Activated T-helper 17 cell treated with anti-CD3 and anti-CD28 coated beads, Interleukin-2, amount 50 U/mL, for 72 hours (primary cell): ENCODE results near the gene CENPP. TPM values are rescaled to one million over a fixed set of nuclear protein-coding genes. Genes with fewer than 3 reads are reported as not detected.
A peak's percentile ranks its signal among the peaks of the same experiment; 100 is the strongest.

Source experiments
- ATAC-seq: fragments of 150-1000 bp; cut with Tn5 transposase; replicated peaks from 2 replicates; pipeline ENCODE4 v1.10.0; 2021; ENCODE audit warnings: mild to moderate bottlenecking, moderate library complexity
- H3K27ac Mint-ChIP-seq: one replicate; pipeline ENCODE4 v1.8.0; 2022; ENCODE audit warnings: mixed read lengths
- H3K27me3 Mint-ChIP-seq: one replicate; pipeline ENCODE4 v1.8.0; 2022; ENCODE audit warnings: mixed read lengths
- H3K36me3 Mint-ChIP-seq: one replicate; pipeline ENCODE4 v1.8.0; 2022; ENCODE audit warnings: low read depth, mild to moderate bottlenecking, mixed read lengths
- H3K4me1 Mint-ChIP-seq: one replicate; pipeline ENCODE4 v1.8.0; 2022; ENCODE audit warnings: mixed read lengths
- H3K4me3 Mint-ChIP-seq: one replicate; pipeline ENCODE4 v1.8.0; 2022; ENCODE audit warnings: mild to moderate bottlenecking, mixed read lengths
- H3K9me3 Mint-ChIP-seq: one replicate; pipeline ENCODE4 v1.8.0; 2022; ENCODE audit warnings: mixed read lengths
- total RNA-seq, 2 donors: library from RNA; stranded (reverse); gene quantifications; one replicate each; pipeline ENCODE4 v1.2.3, GENCODE V29; 2022

The CENPP gene
- total RNA-seq, 2 donors from 2014 or later: 19.3 to 31.5 TPM

DNA sequence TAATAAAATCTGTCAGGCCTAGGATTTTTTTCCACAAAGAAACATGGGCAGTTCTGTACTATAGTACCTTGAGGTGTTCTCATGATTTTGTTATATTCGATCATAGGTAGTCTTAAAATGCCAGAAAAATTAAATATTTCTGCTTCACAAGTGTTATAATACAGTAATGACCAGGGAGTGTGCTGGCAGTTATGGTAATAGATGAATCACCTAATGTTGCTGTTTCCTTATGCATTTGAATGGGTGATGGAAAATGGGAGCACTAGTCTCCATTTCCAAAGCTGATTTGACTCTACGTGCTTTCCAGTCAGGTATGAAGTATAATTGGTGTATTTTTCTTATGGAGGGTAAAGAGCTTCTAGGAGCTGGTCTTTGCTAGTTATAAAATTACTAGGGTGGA, 54.9 kb downstream of the CENPP start:
- H3K36me3 Mint-ChIP-seq: no peaks in the 10 kb centered on the region

DNA sequence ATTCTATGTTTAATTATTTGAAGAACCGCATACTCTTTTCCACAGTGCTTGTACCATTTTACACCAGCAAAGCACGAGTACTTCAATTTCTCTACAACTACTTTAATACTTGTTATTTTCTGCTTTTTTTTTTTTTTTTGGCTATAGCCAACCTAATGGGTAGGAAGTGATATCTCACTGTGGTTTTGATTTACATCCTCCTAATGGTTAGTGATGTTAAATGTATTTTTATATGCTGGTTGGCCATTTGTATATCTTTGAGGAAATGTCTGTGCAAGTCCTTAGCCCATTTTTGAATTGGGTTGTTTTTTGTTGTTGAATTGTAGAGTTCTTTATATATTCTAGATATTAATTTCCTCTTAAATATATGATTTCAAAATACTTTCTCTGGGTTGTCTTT, 56.0 kb downstream of the CENPP start:
- Mint-ChIP-seq H3K4me1 (peaks cover 6% of the 10 kb centered on the region), H3K36me3 (no peaks in the 10 kb centered on the region), H3K27ac (no peak overlapping the region), H3K27me3 (no peaks in the 10 kb centered on the region), H3K9me3 (no peaks in the 10 kb centered on the region), H3K4me3 (no peak overlapping the region)
- no peak for ATAC-seq

More for the DNA sequence above, 54.9 kb downstream of the CENPP start:
- Mint-ChIP-seq H3K27me3 (no peaks in the 10 kb centered on the region), H3K27ac (no peak overlapping the region), H3K4me1 (peaks cover 6% of the 10 kb centered on the region), H3K4me3 (no peak overlapping the region), H3K9me3 (no peaks in the 10 kb centered on the region)
- ATAC-seq: no peak

DNA sequence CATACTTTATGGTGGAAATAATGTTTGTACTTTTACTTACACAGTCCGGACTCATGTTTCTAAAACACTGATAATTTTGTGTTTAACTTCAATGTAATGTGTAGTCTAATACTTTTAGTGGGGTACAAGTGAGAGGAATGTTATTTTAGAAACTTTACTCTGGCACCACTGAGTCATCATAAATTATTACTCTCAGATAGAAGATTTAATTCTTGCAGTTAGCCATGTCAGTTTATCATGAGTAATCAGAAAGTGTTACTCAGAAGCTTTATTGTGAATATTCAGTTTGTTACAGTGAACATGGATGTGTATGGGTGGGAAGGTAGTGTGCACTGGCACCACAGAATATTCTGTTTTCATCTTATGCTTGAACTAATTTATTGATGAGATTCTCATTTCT, 58.6 kb downstream of the CENPP start:
- H3K4me3 Mint-ChIP-seq: no peak overlapping the region
- H3K27ac Mint-ChIP-seq: no peak overlapping the region
- no peaks in the 10 kb centered on the region for H3K9me3 Mint-ChIP-seq
- no peak for ATAC-seq
- H3K27me3 Mint-ChIP-seq: no peaks in the 10 kb centered on the region
- H3K36me3 Mint-ChIP-seq: no peaks in the 10 kb centered on the region
- peaks cover 3% of the 10 kb centered on the region for H3K4me1 Mint-ChIP-seq

DNA sequence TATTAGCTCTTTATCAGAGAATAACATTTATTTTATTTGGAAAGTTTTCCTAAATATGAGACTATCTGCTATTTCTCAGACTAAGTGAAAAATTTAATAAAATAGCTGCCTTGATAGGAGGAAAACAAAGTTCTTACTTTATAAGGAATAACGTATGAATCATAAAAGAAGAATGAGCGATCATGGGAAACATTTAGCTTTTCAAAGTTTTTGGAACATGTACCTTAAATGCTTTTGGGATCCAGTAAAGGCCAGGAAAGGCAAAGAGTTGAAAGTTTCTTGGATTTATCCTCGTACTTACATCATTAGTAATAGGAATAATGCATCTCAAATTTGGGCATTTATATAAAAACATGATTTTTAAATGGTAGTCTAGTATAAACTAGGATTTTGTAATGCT, 59.2 kb downstream of the CENPP start:
- Mint-ChIP-seq H3K27me3 (no peaks in the 10 kb centered on the region), H3K36me3 (no peaks in the 10 kb centered on the region), H3K4me3 (no peak overlapping the region), H3K9me3 (no peaks in the 10 kb centered on the region), H3K4me1 (no peaks in the 10 kb centered on the region), H3K27ac (no peak overlapping the region)
- no peak for ATAC-seq

DNA sequence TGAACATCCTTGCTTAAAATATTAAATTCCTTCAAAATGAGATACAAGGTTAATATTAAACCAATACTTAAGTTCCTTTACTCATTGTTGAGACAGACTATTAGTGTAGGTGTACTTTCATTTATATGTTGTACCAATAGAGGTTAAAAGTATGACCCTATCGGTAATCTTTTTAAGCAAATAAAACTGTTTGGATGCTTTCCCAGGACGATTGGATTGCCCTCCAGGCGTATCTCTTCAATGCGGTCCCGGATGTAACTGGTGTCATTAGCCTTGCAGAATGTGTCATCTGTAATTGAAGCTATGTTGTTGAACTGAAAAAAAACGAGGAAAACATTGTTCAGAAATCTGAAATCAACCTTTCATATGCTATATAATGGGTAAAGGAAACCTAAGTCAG, 59.7 kb downstream of the CENPP start:
- Mint-ChIP-seq H3K27ac (no peak overlapping the region), H3K4me1 (no peaks in the 10 kb centered on the region), H3K4me3 (no peak overlapping the region), H3K36me3 (no peaks in the 10 kb centered on the region), H3K9me3 (no peaks in the 10 kb centered on the region), H3K27me3 (no peaks in the 10 kb centered on the region)
- no peak for ATAC-seq

DNA sequence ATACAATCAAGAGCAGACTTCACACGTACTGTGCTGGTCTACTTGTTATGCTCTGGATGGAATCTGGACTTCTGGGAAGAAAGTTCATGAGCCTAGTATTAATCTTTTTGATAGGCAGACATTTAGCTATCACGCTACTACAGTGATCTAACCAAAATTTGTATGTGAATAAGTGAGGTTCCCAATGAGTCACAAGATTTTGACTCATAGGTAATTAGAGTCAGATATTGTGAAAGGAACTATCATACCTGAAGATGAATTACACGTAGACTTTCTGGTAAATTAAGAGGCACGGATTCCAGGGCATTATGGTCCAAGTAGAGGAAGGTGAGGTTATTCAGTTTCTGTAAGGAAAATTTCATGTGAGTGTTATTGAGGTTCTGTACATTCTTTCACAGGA, 60.2 kb downstream of the CENPP start:
- H3K27me3 Mint-ChIP-seq: no peaks in the 10 kb centered on the region
- H3K9me3 Mint-ChIP-seq: no peaks in the 10 kb centered on the region
- no peaks in the 10 kb centered on the region for H3K4me1 Mint-ChIP-seq
- no peak overlapping the region for H3K27ac Mint-ChIP-seq
- H3K36me3 Mint-ChIP-seq: no peaks in the 10 kb centered on the region
- no peak for ATAC-seq
- no peak overlapping the region for H3K4me3 Mint-ChIP-seq

DNA sequence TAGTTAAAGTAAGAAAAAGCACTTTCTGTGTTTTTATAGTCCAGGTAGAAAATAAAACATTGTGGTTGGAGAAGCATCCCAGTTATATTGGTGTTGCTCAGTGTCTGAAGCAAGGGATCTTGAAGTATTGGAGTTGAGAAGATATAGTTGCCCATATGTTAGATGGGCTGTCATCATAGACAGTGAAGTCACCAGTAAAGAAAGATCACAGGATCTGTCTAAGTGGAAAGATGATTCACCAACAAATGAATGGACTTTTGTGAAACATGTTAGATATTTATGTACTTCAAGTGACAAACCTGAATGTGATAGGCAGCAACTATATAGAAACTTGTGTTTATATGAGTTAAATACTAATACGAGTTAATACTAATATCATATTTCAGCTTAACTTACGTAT, 66.9 kb downstream of the CENPP start:
- Mint-ChIP-seq H3K9me3 (no peaks in the 10 kb centered on the region), H3K36me3 (no peaks in the 10 kb centered on the region), H3K4me1 (no peaks in the 10 kb centered on the region), H3K27ac (no peak overlapping the region), H3K4me3 (no peak overlapping the region), H3K27me3 (no peaks in the 10 kb centered on the region)
- no peak for ATAC-seq

DNA sequence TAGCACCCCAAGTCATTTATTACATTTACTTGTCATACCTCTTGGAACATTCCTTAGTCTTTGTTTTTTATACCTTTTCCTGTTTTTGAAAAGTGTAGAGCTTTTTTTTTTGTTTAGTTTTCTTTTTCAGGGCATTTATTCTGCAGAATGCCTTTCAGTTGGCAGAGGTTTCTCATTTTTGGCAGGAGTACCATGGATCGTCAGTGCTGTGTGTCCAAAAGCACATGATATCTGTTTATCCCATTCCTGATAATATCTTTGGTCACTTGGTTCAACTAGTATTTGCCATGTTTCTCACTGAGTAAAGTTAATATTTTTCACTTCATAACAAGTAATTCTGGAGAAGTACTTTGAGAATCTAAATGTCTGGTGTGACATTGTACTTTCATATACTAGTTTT, 67.9 kb downstream of the CENPP start:
- Mint-ChIP-seq H3K27me3 (no peaks in the 10 kb centered on the region), H3K9me3 (no peaks in the 10 kb centered on the region), H3K4me1 (no peaks in the 10 kb centered on the region), H3K36me3 (no peaks in the 10 kb centered on the region), H3K4me3 (no peak overlapping the region), H3K27ac (no peak overlapping the region)
- no peak for ATAC-seq

DNA sequence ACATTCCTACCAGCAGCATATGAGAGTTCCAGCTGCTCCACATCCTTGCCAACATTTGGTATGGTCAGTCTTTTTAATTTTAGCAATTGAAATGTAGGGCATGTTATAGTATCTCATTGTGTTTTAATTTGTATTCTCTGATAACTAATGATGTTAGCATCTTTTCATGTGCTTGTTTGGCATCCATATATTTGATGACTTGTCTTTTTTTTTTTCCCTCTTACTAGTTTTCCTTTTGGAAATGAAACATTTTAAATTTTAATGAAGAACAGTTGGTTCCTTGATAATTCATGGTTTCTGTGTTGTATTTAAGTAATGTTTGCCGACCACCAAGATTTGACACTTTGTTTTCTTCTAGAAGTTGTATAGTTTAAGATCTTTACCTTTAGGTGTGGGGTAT, 69.9 kb downstream of the CENPP start:
- Mint-ChIP-seq H3K36me3 (no peaks in the 10 kb centered on the region), H3K27ac (no peak overlapping the region), H3K4me1 (no peaks in the 10 kb centered on the region), H3K9me3 (no peaks in the 10 kb centered on the region), H3K4me3 (no peak overlapping the region), H3K27me3 (no peaks in the 10 kb centered on the region)
- ATAC-seq: no peak

DNA sequence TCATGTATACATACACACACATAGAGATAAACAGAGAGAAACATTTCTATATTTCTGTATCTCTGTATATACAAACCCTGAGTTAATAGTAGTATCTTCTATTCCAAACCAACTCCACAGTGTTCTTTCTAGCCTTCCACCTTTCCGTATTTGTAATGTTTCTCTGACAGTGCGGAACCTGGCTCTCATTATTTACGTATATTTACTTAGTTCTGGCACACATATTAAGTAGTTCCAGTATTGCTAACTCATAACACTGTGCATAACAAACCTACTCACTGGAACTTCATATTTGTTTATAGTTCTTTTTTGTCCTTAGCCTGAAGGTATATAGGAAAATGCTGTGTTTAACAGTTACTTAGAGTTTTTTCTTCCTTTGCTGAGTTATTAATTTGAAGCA, 72.1 kb downstream of the CENPP start:
- Mint-ChIP-seq H3K36me3 (no peaks in the 10 kb centered on the region), H3K4me3 (no peak overlapping the region), H3K27me3 (no peaks in the 10 kb centered on the region), H3K9me3 (no peaks in the 10 kb centered on the region), H3K4me1 (peaks cover 5% of the 10 kb centered on the region), H3K27ac (no peak overlapping the region)
- no peak for ATAC-seq

DNA sequence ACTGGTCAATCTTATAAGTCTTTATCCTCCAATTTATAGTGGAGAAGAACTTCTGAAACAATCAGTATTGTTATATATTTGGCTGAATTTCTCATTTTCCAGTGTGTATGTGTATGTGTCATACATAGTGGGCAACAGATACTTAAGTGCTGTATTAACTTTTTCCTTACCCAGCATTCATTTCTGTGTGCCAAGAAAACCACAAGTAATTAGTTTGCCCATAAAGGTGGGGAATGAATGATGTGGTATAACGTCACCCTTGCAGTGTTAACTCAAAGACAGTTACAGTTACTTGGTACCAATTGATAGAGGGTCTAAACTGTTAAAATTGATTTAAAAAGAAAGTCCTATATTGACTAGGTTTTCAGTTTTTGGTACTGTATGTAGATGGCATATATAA, 76.6 kb downstream of the CENPP start:
- H3K4me3 Mint-ChIP-seq: no peak overlapping the region
- no peaks in the 10 kb centered on the region for H3K27me3 Mint-ChIP-seq
- H3K36me3 Mint-ChIP-seq: no peaks in the 10 kb centered on the region
- ATAC-seq: peak; percentile 59
- H3K4me1 Mint-ChIP-seq: peaks cover 15% of the 10 kb centered on the region
- no peaks in the 10 kb centered on the region for H3K9me3 Mint-ChIP-seq
- no peak overlapping the region for H3K27ac Mint-ChIP-seq

DNA sequence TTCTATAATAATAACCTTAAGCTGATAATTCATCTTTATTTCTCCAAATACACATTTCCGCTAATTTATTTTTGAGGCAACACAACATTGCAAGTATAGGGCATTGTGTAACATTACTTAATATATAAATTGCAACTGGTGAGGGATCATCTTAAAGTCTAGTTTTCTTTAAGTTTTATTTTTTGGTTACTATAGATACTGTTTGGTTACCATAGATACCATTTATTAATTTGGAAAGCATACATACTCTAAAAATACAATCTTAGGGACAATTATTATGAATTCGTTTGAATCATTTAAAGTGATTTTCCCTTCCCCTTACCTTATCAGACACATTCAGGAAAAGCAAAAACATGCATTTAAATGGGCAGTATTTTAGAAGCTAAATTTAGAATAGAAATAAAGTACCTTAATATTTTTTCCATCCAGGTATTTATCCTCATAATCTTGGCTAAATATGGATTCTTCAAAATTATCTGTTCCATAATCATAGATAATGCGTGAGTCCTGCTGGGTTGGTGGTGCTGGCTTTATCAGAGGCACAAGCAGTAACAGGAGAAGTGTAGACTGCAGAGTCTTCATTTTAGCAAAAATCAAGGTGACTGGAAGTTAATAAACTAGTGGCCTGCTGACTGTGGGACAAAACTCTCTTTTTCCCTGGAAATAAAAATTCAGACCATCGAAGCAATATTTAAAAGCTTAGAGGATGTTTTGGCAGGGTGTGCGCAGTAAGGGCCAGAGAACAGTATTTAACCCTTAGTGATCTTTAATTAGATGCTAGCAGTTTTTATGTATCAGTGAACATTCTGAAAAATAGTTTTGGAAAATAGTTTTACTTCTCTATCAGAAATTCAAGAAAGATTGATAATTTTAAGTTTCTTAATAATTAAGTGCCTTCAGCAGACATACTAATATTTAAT, 77.3 kb downstream of the CENPP start:
- Mint-ChIP-seq H3K27me3 (no peaks in the 10 kb centered on the region), H3K9me3 (no peaks in the 10 kb centered on the region), H3K4me3 (no peak overlapping the region), H3K36me3 (no peaks in the 10 kb centered on the region), H3K27ac (no peak overlapping the region), H3K4me1 (peaks cover 15% of the 10 kb centered on the region)
- no peak for ATAC-seq

DNA sequence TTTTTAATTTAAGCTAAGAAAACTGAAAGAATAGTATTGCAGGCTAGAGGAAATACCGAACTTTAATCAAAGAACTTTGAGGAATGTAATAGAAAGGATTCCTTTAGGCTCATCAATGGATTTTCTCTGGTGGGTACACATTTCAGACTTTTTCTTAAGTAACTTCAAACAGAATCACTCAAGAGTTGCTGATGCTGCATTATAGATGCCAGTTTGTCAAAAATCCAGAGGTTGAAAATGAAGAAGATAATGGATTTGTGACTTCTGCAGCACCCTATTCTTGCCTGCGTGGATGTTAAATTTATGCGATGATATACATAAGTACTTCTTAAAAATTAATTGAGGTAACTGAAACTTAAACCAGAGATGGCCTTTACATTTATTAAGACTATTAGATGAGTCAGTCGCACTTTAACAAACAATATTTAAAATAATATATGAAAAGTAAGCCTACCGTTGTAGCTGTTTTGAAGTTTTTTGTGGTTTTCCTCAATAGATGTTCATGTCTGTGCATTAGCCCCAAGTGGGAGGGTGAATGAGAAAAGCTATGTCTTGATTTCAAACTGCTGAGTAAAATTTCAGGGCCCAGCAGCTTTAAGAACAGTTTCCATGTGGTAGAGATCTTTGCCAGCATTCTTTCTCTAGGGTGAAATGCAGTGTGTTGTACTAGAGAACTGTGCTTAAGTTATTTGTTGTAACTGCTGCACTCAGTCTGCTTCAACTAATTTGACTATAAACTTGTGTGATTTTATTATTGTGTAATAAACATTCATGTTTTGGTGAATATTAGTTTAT, 78.5 kb downstream of the CENPP start, which contains the start of gene OGN:
Gene OGN (minus strand): TSS at position 537 of the 795 bp plus-strand sequence. CDS start 1,171 bp downstream, outside the sequence.
- Mint-ChIP-seq H3K4me3 (no peak within 1 kb of the TSS), H3K27ac (no peak within 1 kb of the TSS), H3K27me3 (no peaks in the 10 kb centered on the region), H3K4me1 (peaks cover 15% of the 10 kb centered on the region), H3K9me3 (no peaks in the 10 kb centered on the region), H3K36me3 (no peaks in the 10 kb centered on the region)
- no peak for ATAC-seq

DNA sequence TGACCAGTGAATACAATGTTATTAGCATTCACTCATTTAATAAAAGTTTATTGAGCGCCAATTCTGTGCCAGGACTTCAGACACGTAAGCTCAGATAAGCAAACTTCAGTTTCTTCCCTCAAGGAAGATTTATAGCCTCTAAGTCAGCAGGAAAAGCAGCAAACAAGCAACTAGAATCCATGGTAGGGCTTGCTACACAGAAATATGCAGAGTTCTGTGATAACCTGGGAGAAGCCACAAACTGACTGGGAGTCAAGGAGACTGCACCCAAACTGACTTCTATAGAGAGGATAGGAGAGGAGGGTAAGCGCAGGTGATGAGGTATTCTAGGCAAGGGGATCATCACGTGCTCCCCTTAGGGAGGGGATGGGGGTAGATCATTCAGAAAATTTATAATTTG, 80.1 kb downstream of the CENPP start:
- no peak for ATAC-seq
- H3K27me3 Mint-ChIP-seq: no peaks in the 10 kb centered on the region
- no peaks in the 10 kb centered on the region for H3K9me3 Mint-ChIP-seq
- peaks cover 15% of the 10 kb centered on the region for H3K4me1 Mint-ChIP-seq
- peak overlapping the region; percentile 48 for H3K4me3 Mint-ChIP-seq
- no peaks in the 10 kb centered on the region for H3K36me3 Mint-ChIP-seq
- peak overlapping the region; percentile 16 for H3K27ac Mint-ChIP-seq

DNA sequence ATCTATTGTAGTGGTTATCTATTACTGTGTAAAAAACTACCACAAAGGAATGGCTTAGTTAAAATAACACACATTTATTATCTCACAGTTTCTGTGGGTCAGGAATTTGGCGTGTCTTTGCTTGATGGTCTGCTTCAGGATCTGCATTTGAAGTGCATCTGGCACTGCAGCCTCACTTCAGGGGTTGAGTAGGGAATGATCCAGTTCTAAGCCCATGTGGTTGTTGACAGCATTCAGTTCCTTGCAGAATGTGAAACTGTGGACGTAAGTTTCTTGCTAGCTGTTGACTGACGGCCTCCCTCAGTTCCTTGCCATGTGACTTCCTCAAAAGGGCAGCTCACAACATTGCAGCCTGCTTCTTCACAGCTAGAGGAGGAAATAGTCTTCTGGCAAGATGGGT, 80.7 kb downstream of the CENPP start:
- Mint-ChIP-seq H3K4me1 (peaks cover 15% of the 10 kb centered on the region), H3K36me3 (no peaks in the 10 kb centered on the region), H3K27ac (peak overlapping the region; percentile 42), H3K9me3 (no peaks in the 10 kb centered on the region), H3K27me3 (no peaks in the 10 kb centered on the region), H3K4me3 (peak overlapping the region; percentile 48)
- ATAC-seq: peak; percentile 66
